ENCODE measurements around the gene CUEDC2. TPM values are rescaled to one million over a fixed set of nuclear protein-coding genes. Genes with fewer than 3 reads are reported as not detected.

The CUEDC2 gene
- total RNA-seq, 2 donors from 2014 or later = 70.2 to 81.7 TPM

- WGBS = 88% methylated on average over 20 of the region's 20 CpGs
- intact Hi-C loops (cut with DNase I) = no loop called here
Observed at GRCh38 chr10:102416695-102417094, 15.7 kb downstream of the CUEDC2 start.

GRCh38 chr10:102416283-102416682 is 16.1 kb downstream of the CUEDC2 start:
- H3K4me1 ChIP-seq (replicated peaks) = peaks cover 13% of the 10 kb centered on the region
- intact Hi-C loops (cut with DNase I) = no loop called here
- H3K27me3 ChIP-seq (replicated peaks; ENCODE audit: insufficient read depth) = peaks cover 9% of the 10 kb centered on the region
- no peaks in the 10 kb centered on the region for H3K36me3 ChIP-seq
- no peak for DNase-seq (ENCODE audit: low spot score)
- TF ChIP-seq POLR2AphosphoS5 (IDR thresholded peaks at IDR 0.05) = no peak
- no peak for TF ChIP-seq POLR2A (IDR thresholded peaks at IDR 0.05)
- TF ChIP-seq CTCF (IDR thresholded peaks at IDR 0.05) = no peak
- 64% methylated on average over 9 of the region's 9 CpGs for WGBS
- H3K4me3 ChIP-seq = no peak overlapping the region
- H3K9me3 ChIP-seq = no peaks in the 10 kb centered on the region
- no peak overlapping the region for H3K27ac ChIP-seq

More at GRCh38 chr10:102416695-102417094, 15.7 kb downstream of the CUEDC2 start:
- H3K27ac ChIP-seq = no peak overlapping the region
- no peak for DNase-seq (ENCODE audit: low spot score)
- H3K4me1 ChIP-seq (replicated peaks) = peaks cover 13% of the 10 kb centered on the region
- peaks cover 7% of the 10 kb centered on the region for H3K27me3 ChIP-seq (replicated peaks; ENCODE audit: insufficient read depth)
- H3K36me3 ChIP-seq = no peaks in the 10 kb centered on the region
- TF ChIP-seq POLR2A (IDR thresholded peaks at IDR 0.05) (no peak), CTCF (IDR thresholded peaks at IDR 0.05) (no peak), POLR2AphosphoS5 (IDR thresholded peaks at IDR 0.05) (no peak)
- H3K9me3 ChIP-seq = no peaks in the 10 kb centered on the region
- H3K4me3 ChIP-seq = no peak overlapping the region

- peaks cover 9% of the 10 kb centered on the region for H3K27me3 ChIP-seq (replicated peaks; ENCODE audit: insufficient read depth)
- TF ChIP-seq POLR2AphosphoS5 (IDR thresholded peaks at IDR 0.05) (no peak), POLR2A (IDR thresholded peaks at IDR 0.05) (no peak), CTCF (IDR thresholded peaks at IDR 0.05) (no peak)
- no peaks in the 10 kb centered on the region for H3K36me3 ChIP-seq
- no peaks in the 10 kb centered on the region for H3K9me3 ChIP-seq
- WGBS = 36% methylated on average over 20 of the region's 20 CpGs
- intact Hi-C loops (cut with DNase I) = no loop called here
- DNase-seq (ENCODE audit: low spot score) = no peak
- H3K4me1 ChIP-seq (replicated peaks) = peaks cover 5% of the 10 kb centered on the region
- H3K27ac ChIP-seq = no peak overlapping the region
- no peak overlapping the region for H3K4me3 ChIP-seq
Observed at GRCh38 chr10:102414749-102415148, 17.6 kb downstream of the CUEDC2 start.

GRCh38 chr10:102413806-102414561 is 18.4 kb downstream of the CUEDC2 start:
- WGBS = 82% methylated on average over 16 of the region's 16 CpGs
- no peak for DNase-seq (ENCODE audit: low spot score)
- H3K27me3 ChIP-seq (replicated peaks; ENCODE audit: insufficient read depth) = peaks cover 9% of the 10 kb centered on the region

More at GRCh38 chr10:102413806-102414561, 18.4 kb downstream of the CUEDC2 start:
- no peak overlapping the region for H3K4me3 ChIP-seq
- no peaks in the 10 kb centered on the region for H3K9me3 ChIP-seq
- TF ChIP-seq POLR2A (IDR thresholded peaks at IDR 0.05) (no peak), CTCF (IDR thresholded peaks at IDR 0.05) (no peak), POLR2AphosphoS5 (IDR thresholded peaks at IDR 0.05) (no peak)
- intact Hi-C loops (cut with DNase I) = no loop called here
- no peak overlapping the region for H3K27ac ChIP-seq
- H3K36me3 ChIP-seq = no peaks in the 10 kb centered on the region
- no peaks in the 10 kb centered on the region for H3K4me1 ChIP-seq (replicated peaks)

Measured in prostate gland (tissue), 2 donors.